Activated naive CD4-positive, alpha-beta T cell treated with anti-CD3 and anti-CD28 coated beads for 36 hours (primary cell): ENCODE measurements around the gene MYO1B. TPM values are rescaled to one million over a fixed set of nuclear protein-coding genes. Genes with fewer than 3 reads are reported as not detected.

Experiments
- CTCF ChIA-PET: fragments of 350-600 bp; sonication (Branson Sonifier 250); formaldehyde crosslinking; loops from one replicate; lab custom pipeline; 2021; ENCODE audit warnings: antibody characterized with exemption; lab: Charles Lee
- DNase-seq: peaks from one replicate; pipeline ENCODE4 v3.0.0-alpha.2; 2020
- H3K27ac Mint-ChIP-seq: one replicate; pipeline ENCODE4 v1.8.0; 2021; ENCODE audit warnings: mild to moderate bottlenecking, mixed read lengths
- H3K27me3 Mint-ChIP-seq: one replicate; pipeline ENCODE4 v1.8.0; 2021; ENCODE audit warnings: low read depth, mixed read lengths
- H3K36me3 Mint-ChIP-seq: one replicate; pipeline ENCODE4 v1.8.0; 2021; ENCODE audit warnings: low read depth, mixed read lengths
- H3K4me1 Mint-ChIP-seq: one replicate; pipeline ENCODE4 v1.8.0; 2021; ENCODE audit warnings: low read depth, mixed read lengths
- H3K4me3 Mint-ChIP-seq: one replicate; pipeline ENCODE4 v1.8.0; 2021; ENCODE audit warnings: mild to moderate bottlenecking, moderate library complexity, mixed read lengths
- H3K9me3 Mint-ChIP-seq: one replicate; pipeline ENCODE4 v1.8.0; 2021; ENCODE audit warnings: mixed read lengths
- intact Hi-C: fragments of 100-400 bp; cut with micrococcal nuclease; formaldehyde crosslinking; loops from one replicate; pipeline ENCODE4 v1.15.1; 2023
- total RNA-seq, 2 experiments: library from RNA; stranded (reverse); gene quantifications; one replicate each; pipeline ENCODE4 v1.2.3, GENCODE V29; 2021

MYO1B gene
- total RNA-seq, 2 experiments from 2014 or later: 39.2 to 40.5 TPM

DNA sequence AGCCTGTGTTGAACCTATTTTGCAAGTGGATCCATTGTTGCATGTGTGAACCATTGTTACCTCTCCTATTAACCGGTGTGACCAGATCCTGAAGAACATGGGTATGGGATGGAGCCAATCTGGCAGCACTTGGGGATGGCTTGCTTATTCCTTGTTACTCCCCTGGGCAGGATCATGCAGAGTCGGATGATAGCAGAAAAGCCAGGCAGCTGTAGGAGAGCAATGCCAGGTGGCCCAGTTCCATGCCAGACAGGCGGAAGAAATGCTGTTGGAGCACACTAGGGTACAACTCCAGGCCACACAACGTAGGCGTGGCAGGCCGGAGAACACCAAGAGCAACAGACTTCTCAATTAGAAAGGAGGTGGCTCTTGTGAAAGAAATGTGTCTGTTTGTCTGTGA lies 16.3 kb upstream of the MYO1B start:
- no peaks in the 10 kb centered on the region for H3K9me3 Mint-ChIP-seq
- no peak overlapping the region for H3K4me3 Mint-ChIP-seq
- no peaks in the 10 kb centered on the region for H3K36me3 Mint-ChIP-seq
- no peaks in the 10 kb centered on the region for H3K27me3 Mint-ChIP-seq
- intact Hi-C loops: no loop called here
- H3K27ac Mint-ChIP-seq: no peak overlapping the region
- H3K4me1 Mint-ChIP-seq: no peaks in the 10 kb centered on the region
- CTCF ChIA-PET: interaction anchor here (0.8 kb wide), 1 partner anchor 12 kb away, joined by 4 read pairs; no protein-coding TSS in a partner anchor
- DNase-seq: no peak

DNA sequence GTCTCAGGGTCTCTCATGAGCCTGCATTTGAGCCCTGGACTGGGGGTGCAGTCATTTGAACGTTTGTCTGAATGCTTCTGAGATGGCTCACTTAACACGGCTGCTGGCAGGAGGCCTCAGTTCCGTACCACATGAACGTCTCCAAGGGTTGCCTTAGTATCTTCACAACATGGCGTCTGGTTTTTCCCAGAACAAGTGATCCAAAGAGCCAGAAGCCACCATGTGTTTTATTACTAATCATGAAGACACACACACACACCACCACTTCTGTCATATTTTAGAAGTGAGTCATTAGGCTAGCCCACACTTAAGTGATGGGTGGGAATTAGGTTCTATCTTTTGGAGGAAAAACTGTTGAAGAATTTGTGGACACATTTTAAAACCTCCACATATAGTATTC lies 15.0 kb upstream of the MYO1B start:
- no peak overlapping the region for H3K4me3 Mint-ChIP-seq
- H3K4me1 Mint-ChIP-seq: no peaks in the 10 kb centered on the region
- CTCF ChIA-PET: interaction anchor here (1.1 kb wide), 1 partner anchor 64 kb away, joined by 3 read pairs; no protein-coding TSS in a partner anchor
- H3K9me3 Mint-ChIP-seq: no peaks in the 10 kb centered on the region
- intact Hi-C loops: no loop called here
- no peak overlapping the region for H3K27ac Mint-ChIP-seq
- H3K27me3 Mint-ChIP-seq: no peaks in the 10 kb centered on the region
- DNase-seq: no peak
- no peaks in the 10 kb centered on the region for H3K36me3 Mint-ChIP-seq

- H3K9me3 Mint-ChIP-seq: no peaks in the 10 kb centered on the region
- no peaks in the 10 kb centered on the region for H3K36me3 Mint-ChIP-seq
- no peak for DNase-seq
- no peaks in the 10 kb centered on the region for H3K27me3 Mint-ChIP-seq
- intact Hi-C loops: no loop called here
- CTCF ChIA-PET: no interaction called here
- no peaks in the 10 kb centered on the region for H3K4me1 Mint-ChIP-seq
- no peak overlapping the region for H3K27ac Mint-ChIP-seq
- no peak overlapping the region for H3K4me3 Mint-ChIP-seq
These were observed 13.2 kb upstream of the MYO1B start for GRCh38 chr2:191231995-191232394.

DNA sequence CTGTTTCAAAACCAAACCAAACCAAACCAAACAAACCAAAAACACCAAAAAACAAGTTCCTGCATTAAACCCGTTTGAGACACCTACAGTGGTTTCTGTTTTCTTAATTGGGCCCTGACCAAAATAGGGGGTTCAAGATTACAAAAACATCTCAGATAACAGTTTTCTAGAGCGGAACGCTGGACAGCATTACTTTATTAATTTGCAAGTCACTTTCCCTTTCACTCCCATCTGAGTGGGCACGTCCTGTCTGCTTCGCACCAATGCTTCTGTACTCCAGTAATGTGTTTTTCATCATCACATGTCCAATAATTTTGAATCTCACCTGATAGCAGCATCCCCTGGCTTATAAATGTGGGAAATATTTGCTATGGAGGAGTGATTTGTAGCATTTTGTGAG lies 11.7 kb upstream of the MYO1B start:
- no peak overlapping the region for H3K4me3 Mint-ChIP-seq
- intact Hi-C loops: no loop called here
- H3K4me1 Mint-ChIP-seq: no peaks in the 10 kb centered on the region
- H3K36me3 Mint-ChIP-seq: no peaks in the 10 kb centered on the region
- H3K27ac Mint-ChIP-seq: no peak overlapping the region
- CTCF ChIA-PET: no interaction called here
- DNase-seq: no peak
- H3K9me3 Mint-ChIP-seq: no peaks in the 10 kb centered on the region
- H3K27me3 Mint-ChIP-seq: no peaks in the 10 kb centered on the region

GRCh38 chr2:191234376-191234775 lies 10.8 kb upstream of the MYO1B start:
- CTCF ChIA-PET: no interaction called here
- no peaks in the 10 kb centered on the region for H3K9me3 Mint-ChIP-seq
- no peak overlapping the region for H3K27ac Mint-ChIP-seq

DNA sequence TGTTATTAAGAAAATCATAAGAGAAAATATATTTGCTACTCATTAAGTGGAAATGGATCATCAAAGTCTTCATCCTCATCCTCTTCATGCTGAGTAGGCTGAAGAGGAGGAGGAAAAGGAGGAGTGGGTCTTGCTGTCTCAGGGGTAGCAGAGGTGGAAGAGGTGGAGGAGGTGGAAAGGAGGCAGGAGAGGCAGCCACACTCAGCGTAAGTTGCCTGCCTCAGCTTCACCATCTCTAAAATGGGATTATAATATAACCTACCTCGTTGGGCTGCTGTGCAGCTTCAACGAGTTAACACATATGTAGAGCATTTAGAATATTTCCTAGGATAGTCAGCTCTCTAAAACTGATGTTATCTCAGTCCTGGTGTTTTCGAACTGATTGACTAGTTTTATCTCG lies 4.3 kb upstream of the MYO1B start:
- DNase-seq: no peak
- CTCF ChIA-PET: interaction anchor here (1.0 kb wide), 1 partner anchor 12 kb away, joined by 4 read pairs; no protein-coding TSS in a partner anchor
- Mint-ChIP-seq H3K36me3 (no peaks in the 10 kb centered on the region), H3K27ac (no peak overlapping the region), H3K4me1 (peaks cover 4% of the 10 kb centered on the region), H3K27me3 (no peaks in the 10 kb centered on the region), H3K4me3 (no peak overlapping the region), H3K9me3 (peaks cover 2% of the 10 kb centered on the region)
- intact Hi-C loops: loop anchor here (10.0 kb wide), 1 partner anchor 186 kb away; no protein-coding TSS in a partner anchor

More at GRCh38 chr2:191234376-191234775, 10.8 kb upstream of the MYO1B start:
- H3K36me3 Mint-ChIP-seq: no peaks in the 10 kb centered on the region
- H3K4me3 Mint-ChIP-seq: no peak overlapping the region
- intact Hi-C loops: no loop called here
- no peak for DNase-seq
- H3K27me3 Mint-ChIP-seq: no peaks in the 10 kb centered on the region
- H3K4me1 Mint-ChIP-seq: no peaks in the 10 kb centered on the region

- Mint-ChIP-seq H3K9me3 (peaks cover 2% of the 10 kb centered on the region), H3K27me3 (no peaks in the 10 kb centered on the region), H3K27ac (no peak overlapping the region), H3K4me1 (peaks cover 8% of the 10 kb centered on the region), H3K4me3 (no peak overlapping the region), H3K36me3 (no peaks in the 10 kb centered on the region)
- DNase-seq: no peak
- CTCF ChIA-PET: no interaction called here
- intact Hi-C loops: loop anchor here (10.0 kb wide), 1 partner anchor 187 kb away; no protein-coding TSS in a partner anchor
These were observed 3.8 kb upstream of the MYO1B start for GRCh38 chr2:191241418-191241817.

- CTCF ChIA-PET: interaction anchor here (0.6 to 1.1 kb wide), 2 partner anchors 59 to 78 kb away, joined by 3 read pairs; no protein-coding TSS in a partner anchor
- Mint-ChIP-seq H3K27me3 (no peaks in the 10 kb centered on the region), H3K27ac (no peak overlapping the region), H3K4me3 (no peak overlapping the region), H3K9me3 (peaks cover 2% of the 10 kb centered on the region), H3K4me1 (peaks cover 21% of the 10 kb centered on the region), H3K36me3 (no peaks in the 10 kb centered on the region)
- intact Hi-C loops: loop anchor here (10.0 kb wide), 1 partner anchor 188 kb away; no protein-coding TSS in a partner anchor
- no peak for DNase-seq
These were observed 2.0 kb upstream of the MYO1B start for GRCh38 chr2:191243154-191243553.

GRCh38 chr2:191244350-191244749 lies 854 bp upstream of the MYO1B start:
- intact Hi-C loops: loop anchor here (2.0 to 10.0 kb wide), 4 partner anchors 74 to 276 kb away; no protein-coding TSS in a partner anchor
- no peak for DNase-seq
- peaks cover 2% of the 10 kb centered on the region for H3K9me3 Mint-ChIP-seq
- H3K4me3 Mint-ChIP-seq: peak overlapping the region; percentile 61
- H3K27ac Mint-ChIP-seq: no peak overlapping the region
- CTCF ChIA-PET: no interaction called here
- no peaks in the 10 kb centered on the region for H3K36me3 Mint-ChIP-seq
- H3K4me1 Mint-ChIP-seq: peaks cover 21% of the 10 kb centered on the region
- H3K27me3 Mint-ChIP-seq: no peaks in the 10 kb centered on the region

GRCh38 chr2:191245869-191246531 lies 796 bp downstream of the MYO1B start:
- Mint-ChIP-seq H3K4me1 (peaks cover 21% of the 10 kb centered on the region), H3K36me3 (no peaks in the 10 kb centered on the region), H3K27me3 (no peaks in the 10 kb centered on the region), H3K27ac (peak overlapping the region; percentile 22), H3K9me3 (peaks cover 2% of the 10 kb centered on the region), H3K4me3 (peak overlapping the region; percentile 82)
- peak; percentile 63 for DNase-seq
- intact Hi-C loops: loop anchor here (1.0 to 10.0 kb wide), 6 partner anchors 75 to 275 kb away; no protein-coding TSS in a partner anchor
- CTCF ChIA-PET: interaction anchor here (0.5 to 1.6 kb wide), 6 partner anchors 37 to 601 kb away, joined by 3 to 8 read pairs (median 4); partner anchors contain the start of gene CAVIN2

GRCh38 chr2:191246820-191247380 lies 1.7 kb downstream of the MYO1B start:
- H3K27ac Mint-ChIP-seq: no peak overlapping the region
- intact Hi-C loops: loop anchor here (5.0 to 10.0 kb wide), 2 partner anchors 120 to 192 kb away; no protein-coding TSS in a partner anchor
- CTCF ChIA-PET: interaction anchor here (0.7 to 1.6 kb wide), 5 partner anchors 29 to 254 kb away, joined by 3 to 8 read pairs (median 4); no protein-coding TSS in a partner anchor
- H3K36me3 Mint-ChIP-seq: no peaks in the 10 kb centered on the region
- peaks cover 21% of the 10 kb centered on the region for H3K4me1 Mint-ChIP-seq
- DNase-seq: peak; percentile 28
- peak overlapping the region; percentile 82 for H3K4me3 Mint-ChIP-seq
- H3K9me3 Mint-ChIP-seq: peaks cover 2% of the 10 kb centered on the region
- H3K27me3 Mint-ChIP-seq: no peaks in the 10 kb centered on the region

GRCh38 chr2:191247381-191248057 lies 2.3 kb downstream of the MYO1B start:
- intact Hi-C loops: loop anchor here (5.0 to 10.0 kb wide), 2 partner anchors 120 to 193 kb away; no protein-coding TSS in a partner anchor
- Mint-ChIP-seq H3K4me1 (peaks cover 21% of the 10 kb centered on the region), H3K27me3 (no peaks in the 10 kb centered on the region), H3K9me3 (peaks cover 2% of the 10 kb centered on the region), H3K27ac (no peak overlapping the region), H3K36me3 (no peaks in the 10 kb centered on the region), H3K4me3 (no peak overlapping the region)
- CTCF ChIA-PET: interaction anchor here (0.7 to 1.5 kb wide), 4 partner anchors 30 to 254 kb away, joined by 3 to 4 read pairs (median 4); no protein-coding TSS in a partner anchor
- DNase-seq: no peak
